Cardiac fibroblast (primary cell): Measurements from ENCODE around the gene KIRREL2.

ENCODE experiments used
- DNase-seq, 2 donors: peaks; one replicate each; pipeline versions ENCODE4 v3.0.0 to v3.0.0-alpha.2; 2010; ENCODE audit warnings: low read depth in 2 of 2
- H3K4me3 ChIP-seq, 2 donors: replicated peaks in 1 of 2; 1 replicate in 1 of 2; 2 replicates in 1 of 2; pipeline ENCODE4 v1.5.1; 2011; ENCODE audit warnings: low read depth in 2 of 2, low read length in 2 of 2, mild to moderate bottlenecking in 2 of 2, moderate library complexity in 1 of 2
- TF ChIP-seq, protein P1 (sequence below): IDR thresholded peaks from one replicate; pipeline ENCODE4 v1.5.1; 2011; ENCODE audit warnings: low read depth, mild to moderate bottlenecking, low read length, inconsistent platforms

The KIRREL2 gene

DNA sequence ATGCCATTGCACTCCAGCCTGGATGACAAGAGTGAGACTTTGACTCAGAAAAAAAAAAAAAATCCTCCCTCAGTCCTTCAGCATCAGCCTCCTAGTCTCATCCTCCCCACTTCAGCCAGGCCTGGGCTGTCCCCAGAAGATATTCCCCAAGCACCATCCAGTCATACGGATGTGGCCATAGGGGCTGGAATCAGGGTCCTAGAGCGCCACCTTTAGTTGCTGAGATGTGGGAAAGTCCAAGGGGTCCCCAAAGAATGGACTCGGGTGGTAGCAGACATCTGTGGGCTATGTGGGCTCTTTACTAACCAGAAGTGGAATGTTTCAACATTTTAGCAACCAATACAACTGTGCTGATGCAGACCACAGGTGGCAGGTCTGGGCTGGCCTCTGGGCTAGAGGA is 54.5 kb downstream of the KIRREL2 start:
- TF ChIP-seq, protein P1, sequence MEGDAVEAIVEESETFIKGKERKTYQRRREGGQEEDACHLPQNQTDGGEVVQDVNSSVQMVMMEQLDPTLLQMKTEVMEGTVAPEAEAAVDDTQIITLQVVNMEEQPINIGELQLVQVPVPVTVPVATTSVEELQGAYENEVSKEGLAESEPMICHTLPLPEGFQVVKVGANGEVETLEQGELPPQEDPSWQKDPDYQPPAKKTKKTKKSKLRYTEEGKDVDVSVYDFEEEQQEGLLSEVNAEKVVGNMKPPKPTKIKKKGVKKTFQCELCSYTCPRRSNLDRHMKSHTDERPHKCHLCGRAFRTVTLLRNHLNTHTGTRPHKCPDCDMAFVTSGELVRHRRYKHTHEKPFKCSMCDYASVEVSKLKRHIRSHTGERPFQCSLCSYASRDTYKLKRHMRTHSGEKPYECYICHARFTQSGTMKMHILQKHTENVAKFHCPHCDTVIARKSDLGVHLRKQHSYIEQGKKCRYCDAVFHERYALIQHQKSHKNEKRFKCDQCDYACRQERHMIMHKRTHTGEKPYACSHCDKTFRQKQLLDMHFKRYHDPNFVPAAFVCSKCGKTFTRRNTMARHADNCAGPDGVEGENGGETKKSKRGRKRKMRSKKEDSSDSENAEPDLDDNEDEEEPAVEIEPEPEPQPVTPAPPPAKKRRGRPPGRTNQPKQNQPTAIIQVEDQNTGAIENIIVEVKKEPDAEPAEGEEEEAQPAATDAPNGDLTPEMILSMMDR, result no peak
- no peak for DNase-seq
- no peak overlapping the region for H3K4me3 ChIP-seq

GRCh38 chr19:35911790-35912189 is 55.1 kb downstream of the KIRREL2 start:
- H3K4me3 ChIP-seq, result no peak overlapping the region
- TF ChIP-seq, protein P1, result no peak
- DNase-seq, result no peak

GRCh38 chr19:35913589-35913988 is 56.9 kb downstream of the KIRREL2 start:
- no peak overlapping the region for H3K4me3 ChIP-seq
- TF ChIP-seq, protein P1, result no peak
- DNase-seq, result no peak

DNA sequence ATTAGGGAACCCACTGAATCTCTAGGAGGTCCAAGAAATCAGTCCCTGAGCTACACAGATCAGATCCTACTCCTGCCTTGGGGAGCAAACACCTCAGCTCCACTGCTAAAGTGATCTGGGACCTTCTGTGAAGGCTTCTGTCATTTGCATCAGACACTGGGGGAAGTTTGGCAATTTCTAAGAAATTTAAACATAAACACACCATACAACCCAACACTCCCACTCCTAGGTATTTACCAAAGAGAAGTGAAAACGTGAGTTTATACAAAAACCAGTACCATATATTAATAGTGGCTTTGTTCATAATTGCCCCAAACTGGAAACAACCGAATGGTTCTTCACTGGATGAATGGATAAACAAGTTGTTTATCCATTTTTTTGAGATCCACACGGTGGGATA is 58.7 kb downstream of the KIRREL2 start:
- DNase-seq, result no peak
- TF ChIP-seq, protein P1, result no peak
- H3K4me3 ChIP-seq, result no peak overlapping the region
